K562 (cell line): ENCODE measurements around the gene IFI30. TPM values are rescaled to one million over a fixed set of nuclear protein-coding genes. Genes with fewer than 3 reads are reported as not detected.

Source experiments
- ARID2 ChIP-seq: fragments of 450-650 bp; IDR thresholded peaks from 2 replicates; pipeline ENCODE4 v1.6.1; 2017; ENCODE audit warnings: antibody characterized with exemption, mild to moderate bottlenecking
- ATF1 ChIP-seq, 2 experiments: fragments of 450-650 bp in 1 of 2; IDR thresholded peaks; 2 replicates each; pipeline ENCODE4 v1.6.1; 2016; ENCODE audit warnings: missing compliant biosample characterization in 1 of 2, missing genetic modification characterization in 1 of 2
- BCOR ChIP-seq: fragments of 450-650 bp; IDR thresholded peaks from 2 replicates; pipeline ENCODE4 v1.6.1; 2016
- BRD4 ChIP-seq: fragments of 200-600 bp; sonication (generic); IDR thresholded peaks from 2 replicates; pipeline ENCODE4 v1.6.1; 2017; ENCODE audit warnings: inconsistent platforms
- CBFA2T2 ChIP-seq: fragments of 450-650 bp; conservative IDR thresholded peaks from 2 replicates; pipeline ENCODE4 v1.6.1; 2017; ENCODE audit warnings: mild to moderate bottlenecking
- CHD4 ChIP-seq: fragments of 200-600 bp; sonication (generic); IDR thresholded peaks from 3 replicates; pipeline ENCODE4 v1.6.1; 2012; ENCODE audit warnings: low read depth, mild to moderate bottlenecking, mixed read lengths, low read length, inconsistent platforms; ENCODE audit not compliant: insufficient read depth, insufficient replicate concordance, poor library complexity, severe bottlenecking
- COPS2 ChIP-seq: fragments of 450-650 bp; conservative IDR thresholded peaks from 2 replicates; pipeline ENCODE4 v1.6.1; 2016; ENCODE audit warnings: mild to moderate bottlenecking, moderate library complexity
- CREB1 ChIP-seq, 2 experiments: sonication (generic) in 1 of 2; formaldehyde crosslinking in 1 of 2; IDR thresholded peaks; 2 replicates each; pipeline versions ENCODE4 v1.6.1 to v1.8.0; 2012 to 2022; ENCODE audit warnings: inconsistent platforms in 1 of 2, mild to moderate bottlenecking in 1 of 2, missing genetic modification reagents in 1 of 2, moderate library complexity in 1 of 2
- CREM ChIP-seq: IDR thresholded peaks from 2 replicates; pipeline ENCODE4 v1.6.1; 2014; ENCODE audit warnings: antibody characterized with exemption, low read depth
- ETV5 ChIP-seq: sonication (generic); formaldehyde crosslinking; IDR thresholded peaks from 2 replicates; pipeline ENCODE4 v1.4.0; 2020; ENCODE audit warnings: low read depth, mild to moderate bottlenecking, missing genetic modification reagents
- FUS ChIP-seq: fragments of 200-400 bp; formaldehyde crosslinking; optimal IDR thresholded peaks from 2 replicates; pipeline ENCODE3; 2017; ENCODE audit warnings: low read depth, low read length
- KDM1A ChIP-seq, 2 experiments: fragments of 450-650 bp; IDR thresholded peaks; 2 replicates each; pipeline ENCODE4 v1.6.1; 2016; ENCODE audit warnings: mild to moderate bottlenecking in 2 of 2
- MEIS2 ChIP-seq: fragments of 450-650 bp; IDR thresholded peaks from 2 replicates; pipeline ENCODE4 v1.6.1; 2014; ENCODE audit warnings: mild to moderate bottlenecking; ENCODE audit not compliant: partially characterized antibody
- MXI1 ChIP-seq: IDR thresholded peaks from 2 replicates; pipeline ENCODE4 v1.6.1; 2011; ENCODE audit warnings: low read depth, mild to moderate bottlenecking, improper control_type of control experiment, low read length
- PTBP1 ChIP-seq: fragments of 200-400 bp; formaldehyde crosslinking; IDR thresholded peaks from 2 replicates; pipeline ENCODE4 v1.6.1; 2017; ENCODE audit warnings: low read depth, low read length
- RBBP5 ChIP-seq: fragments of 200-600 bp; sonication (generic); IDR thresholded peaks from 2 replicates; pipeline ENCODE4 v1.6.1; 2012; ENCODE audit warnings: borderline replicate concordance, mild to moderate bottlenecking, low read length, control low read depth, inconsistent platforms; ENCODE audit not compliant: insufficient read depth, poor library complexity, severe bottlenecking
- RHOXF2B ChIP-seq: fragments of 250-450 bp; sonication (Bioruptor Pico); conservative IDR thresholded peaks from 2 replicates; pipeline ENCODE4 v1.5.1; 2021
- SRSF1 ChIP-seq: fragments of 200-400 bp; formaldehyde crosslinking; IDR thresholded peaks from 2 replicates; pipeline ENCODE4 v1.6.1; 2017; ENCODE audit warnings: mild to moderate bottlenecking, low read depth, low read length, moderate library complexity
- THRAP3 ChIP-seq: fragments of 450-650 bp; IDR thresholded peaks from 2 replicates; pipeline ENCODE4 v1.6.1; 2016; ENCODE audit warnings: mild to moderate bottlenecking, inconsistent platforms, borderline replicate concordance
- ZBTB7A ChIP-seq: IDR thresholded peaks from 2 replicates; pipeline ENCODE4 v1.6.1; 2011; ENCODE audit warnings: low read depth, mild to moderate bottlenecking, low read length, moderate library complexity, borderline replicate concordance; ENCODE audit not compliant: control insufficient read depth
- ZNF408 ChIP-seq: fragments of 250-450 bp; sonication (Bioruptor Pico); IDR thresholded peaks from 2 replicates; pipeline ENCODE4 v1.4.0; 2020; ENCODE audit warnings: low read depth, mild to moderate bottlenecking, moderate library complexity
- polyA plus RNA-seq, 8 experiments: library from polyadenylated mRNA; depleted of rRNA in 4 of 8; stranded (reverse) in 5 of 8; unstranded in 3 of 8; fragments of >200 nt; fragmentation: Nextera tagmentation in 2 of 8; fragmentation: Illumina TruSeq in 1 of 8; extraction: Ambion mirVana in 2 of 8; extraction: Trizol in 1 of 8; gene quantifications; 2 replicates each; pipeline versions ENCODE4 v1.2.1 to v1.2.3, GENCODE V29; 2011 to 2014; ENCODE audit warnings: inconsistent platforms in 1 of 8, missing spikeins in 1 of 8
- total RNA-seq, 7 experiments: library from RNA; depleted of rRNA in 6 of 7; stranded (reverse); fragments of >200 nt in 6 of 7; fragmentation: Illumina TruSeq in 2 of 7; extraction: Trizol in 2 of 7; gene quantifications; 2 replicates each; pipeline versions ENCODE4 v1.2.1 to v1.2.3, GENCODE V29; 2011 to 2021; ENCODE audit warnings: low replicate concordance in 1 of 7
- TF ChIP-seq, protein P1 (sequence below): fragments of 450-650 bp; IDR thresholded peaks from 2 replicates; pipeline ENCODE4 v1.6.1; 2016; ENCODE audit warnings: missing biosample characterization, missing genetic modification characterization
- TF ChIP-seq, protein P2 (sequence below): fragments of 250-450 bp; sonication (Bioruptor Pico); IDR thresholded peaks from 2 replicates; pipeline ENCODE4 v1.5.0; 2021; ENCODE audit warnings: mild to moderate bottlenecking, borderline replicate concordance
- TF ChIP-seq, protein P3 (sequence below): IDR thresholded peaks from 2 replicates; pipeline ENCODE4 v1.6.1; 2011; ENCODE audit not compliant: insufficient read length; ENCODE audit errors: extremely low read depth
- TF ChIP-seq, protein P4 (sequence below): sonication (generic); formaldehyde crosslinking; IDR thresholded peaks from 2 replicates; pipeline ENCODE4 v1.8.1; 2022; ENCODE audit warnings: missing genetic modification reagents

The IFI30 gene
- total and polyA plus RNA-seq, 9 of the 15 experiments (the other 6 are each of a cell fraction or from before 2014, with no cell fraction given), result 63.7 to 430 (median 109) TPM

DNA sequence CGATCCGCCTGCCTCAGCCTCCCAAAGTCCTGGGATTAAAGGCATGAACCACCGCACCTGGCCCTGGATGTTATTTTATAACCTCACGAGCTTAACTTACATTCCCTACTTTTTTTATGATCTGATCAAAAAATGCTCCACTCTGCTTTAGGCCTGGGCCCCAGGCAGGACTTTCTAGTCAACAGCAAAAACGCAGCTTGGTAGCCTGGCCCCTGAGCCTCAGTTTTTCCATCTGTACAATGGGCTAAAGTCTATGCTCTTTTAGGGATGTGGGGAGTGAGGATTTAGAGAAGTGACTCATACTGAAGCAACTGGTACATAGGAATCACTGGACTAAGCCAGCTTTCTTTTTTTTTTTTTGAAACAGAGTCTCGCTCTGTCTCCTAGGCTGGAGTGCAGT is 32.6 kb upstream of the IFI30 start (continued):
- TF ChIP-seq, protein P1, sequence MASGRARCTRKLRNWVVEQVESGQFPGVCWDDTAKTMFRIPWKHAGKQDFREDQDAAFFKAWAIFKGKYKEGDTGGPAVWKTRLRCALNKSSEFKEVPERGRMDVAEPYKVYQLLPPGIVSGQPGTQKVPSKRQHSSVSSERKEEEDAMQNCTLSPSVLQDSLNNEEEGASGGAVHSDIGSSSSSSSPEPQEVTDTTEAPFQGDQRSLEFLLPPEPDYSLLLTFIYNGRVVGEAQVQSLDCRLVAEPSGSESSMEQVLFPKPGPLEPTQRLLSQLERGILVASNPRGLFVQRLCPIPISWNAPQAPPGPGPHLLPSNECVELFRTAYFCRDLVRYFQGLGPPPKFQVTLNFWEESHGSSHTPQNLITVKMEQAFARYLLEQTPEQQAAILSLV, result no peak
- TF ChIP-seq BRD4 (no peak), CHD4 (peak; percentile 69), CREB1 (IDR thresholded peaks at IDR 0.05) (no peak), CREB1 (CRISPR knock-in tag; IDR thresholded peaks at IDR 0.05) (no peak), FUS (no peak), KDM1A (IDR thresholded peaks at IDR 0.05) (0 out of 4 replicates have a peak, but pooled peaks of 1 of the 2 experiments have one; percentile 38), RHOXF2B (CRISPR knock-in tag) (no peak), SRSF1 (no peak), ZNF408 (CRISPR knock-in tag) (no peak), CREM (no peak), PTBP1 (no peak), CBFA2T2 (no peak), BCOR (peak; percentile 77; the same call in 1 of the 2 replicates), RBBP5 (no peak), MXI1 (no peak), ETV5 (CRISPR knock-in tag) (no peak), COPS2 (no peak), ARID2 (no peak), MEIS2 (no peak), ATF1 (CRISPR knock-in tag; IDR thresholded peaks at IDR 0.05) (no peak), ATF1 (tag; IDR thresholded peaks at IDR 0.05) (no peak), ZBTB7A (no peak), THRAP3 (no peak)
- TF ChIP-seq, protein P2, sequence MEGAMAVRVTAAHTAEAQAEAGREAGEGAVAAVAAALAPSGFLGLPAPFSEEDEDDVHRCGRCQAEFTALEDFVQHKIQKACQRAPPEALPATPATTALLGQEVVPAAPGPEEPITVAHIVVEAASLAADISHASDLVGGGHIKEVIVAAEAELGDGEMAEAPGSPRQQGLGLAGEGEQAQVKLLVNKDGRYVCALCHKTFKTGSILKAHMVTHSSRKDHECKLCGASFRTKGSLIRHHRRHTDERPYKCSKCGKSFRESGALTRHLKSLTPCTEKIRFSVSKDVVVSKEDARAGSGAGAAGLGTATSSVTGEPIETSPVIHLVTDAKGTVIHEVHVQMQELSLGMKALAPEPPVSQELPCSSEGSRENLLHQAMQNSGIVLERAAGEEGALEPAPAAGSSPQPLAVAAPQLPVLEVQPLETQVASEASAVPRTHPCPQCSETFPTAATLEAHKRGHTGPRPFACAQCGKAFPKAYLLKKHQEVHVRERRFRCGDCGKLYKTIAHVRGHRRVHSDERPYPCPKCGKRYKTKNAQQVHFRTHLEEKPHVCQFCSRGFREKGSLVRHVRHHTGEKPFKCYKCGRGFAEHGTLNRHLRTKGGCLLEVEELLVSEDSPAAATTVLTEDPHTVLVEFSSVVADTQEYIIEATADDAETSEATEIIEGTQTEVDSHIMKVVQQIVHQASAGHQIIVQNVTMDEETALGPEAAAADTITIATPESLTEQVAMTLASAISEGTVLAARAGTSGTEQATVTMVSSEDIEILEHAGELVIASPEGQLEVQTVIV (CRISPR knock-in tag), result no peak
- TF ChIP-seq, protein P3, sequence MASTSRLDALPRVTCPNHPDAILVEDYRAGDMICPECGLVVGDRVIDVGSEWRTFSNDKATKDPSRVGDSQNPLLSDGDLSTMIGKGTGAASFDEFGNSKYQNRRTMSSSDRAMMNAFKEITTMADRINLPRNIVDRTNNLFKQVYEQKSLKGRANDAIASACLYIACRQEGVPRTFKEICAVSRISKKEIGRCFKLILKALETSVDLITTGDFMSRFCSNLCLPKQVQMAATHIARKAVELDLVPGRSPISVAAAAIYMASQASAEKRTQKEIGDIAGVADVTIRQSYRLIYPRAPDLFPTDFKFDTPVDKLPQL, result no peak
- TF ChIP-seq, protein P4, sequence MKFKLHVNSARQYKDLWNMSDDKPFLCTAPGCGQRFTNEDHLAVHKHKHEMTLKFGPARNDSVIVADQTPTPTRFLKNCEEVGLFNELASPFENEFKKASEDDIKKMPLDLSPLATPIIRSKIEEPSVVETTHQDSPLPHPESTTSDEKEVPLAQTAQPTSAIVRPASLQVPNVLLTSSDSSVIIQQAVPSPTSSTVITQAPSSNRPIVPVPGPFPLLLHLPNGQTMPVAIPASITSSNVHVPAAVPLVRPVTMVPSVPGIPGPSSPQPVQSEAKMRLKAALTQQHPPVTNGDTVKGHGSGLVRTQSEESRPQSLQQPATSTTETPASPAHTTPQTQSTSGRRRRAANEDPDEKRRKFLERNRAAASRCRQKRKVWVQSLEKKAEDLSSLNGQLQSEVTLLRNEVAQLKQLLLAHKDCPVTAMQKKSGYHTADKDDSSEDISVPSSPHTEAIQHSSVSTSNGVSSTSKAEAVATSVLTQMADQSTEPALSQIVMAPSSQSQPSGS, result no peak
